ENCODE measurements around the gene SP100. TPM values are rescaled to one million over a fixed set of nuclear protein-coding genes. Genes with fewer than 3 reads are reported as not detected.

Gene SP100
- total and polyA plus RNA-seq, 8 donors = 24.6 to 66.8 (median 37.2) TPM

GRCh38 chr2:230444832-230445231 is 28.8 kb downstream of the SP100 start:
- Histone ChIP-seq H3K27me3 (no peaks in the 10 kb centered on the region), H3K27ac (no peak overlapping the region), H3K4me1 (peaks cover 0 to 10% (median 4%) of the 10 kb centered on the region in 3 donors), H3K9me3 (no peaks in the 10 kb centered on the region), H3K36me3 (peaks cover 0 to 39% (median 12%) of the 10 kb centered on the region in 3 donors), H3K4me3 (no peak overlapping the region)
- DNase-seq (no peak), ATAC-seq (no peak), FAIRE-seq (no peak)
- no peak for TF ChIP-seq CTCF (IDR thresholded peaks at IDR 0.05)
- intact Hi-C loops (cut with DNase I) = no loop called here
- 81 to 91% methylated on average over 2 of the region's 2 CpGs for whole genome bisulfite sequencing, 2 donors

- no peak for TF ChIP-seq CTCF (IDR thresholded peaks at IDR 0.05)
- no peak overlapping the region for H3K4me3 ChIP-seq
- peaks cover 0 to 4% (median 0%) of the 10 kb centered on the region in 3 donors for H3K4me1 ChIP-seq
- no peaks in the 10 kb centered on the region for H3K9me3 ChIP-seq
- FAIRE-seq = no peak
- H3K27me3 ChIP-seq = no peaks in the 10 kb centered on the region
- ATAC-seq = no peak
- peaks cover 0 to 42% (median 12%) of the 10 kb centered on the region in 3 donors for H3K36me3 ChIP-seq
- WGBS, 2 donors = 84 to 92% methylated on average over 7 of the region's 7 CpGs
- intact Hi-C loops (cut with DNase I) = no loop called here
- no peak overlapping the region for H3K27ac ChIP-seq
- no peak for DNase-seq
Measured at GRCh38 chr2:230447036-230447435, 31.0 kb downstream of the SP100 start.

GRCh38 chr2:230447455-230448451 is 31.8 kb downstream of the SP100 start:
- TF ChIP-seq CTCF (IDR thresholded peaks at IDR 0.05) = no peak
- H3K4me3 ChIP-seq = no peak overlapping the region
- FAIRE-seq (no peak), DNase-seq (no peak), ATAC-seq (peak in 1 of 4 donors; percentile 44)
- H3K9me3 ChIP-seq = no peaks in the 10 kb centered on the region
- intact Hi-C loops (cut with DNase I) = no loop called here
- H3K4me1 ChIP-seq = no peaks in the 10 kb centered on the region
- H3K27ac ChIP-seq = no peak overlapping the region
- 86 to 88% methylated on average over 8 of the region's 8 CpGs for WGBS, 2 donors
- peaks cover 0 to 42% (median 12%) of the 10 kb centered on the region in 3 donors for H3K36me3 ChIP-seq
- H3K27me3 ChIP-seq = no peaks in the 10 kb centered on the region

GRCh38 chr2:230449901-230450467 is 34.0 kb downstream of the SP100 start:
- no peak for ATAC-seq
- H3K9me3 ChIP-seq = no peaks in the 10 kb centered on the region
- WGBS, 2 donors = 92 to 93% methylated on average over 6 of the region's 6 CpGs
- H3K27me3 ChIP-seq = no peaks in the 10 kb centered on the region
- H3K4me3 ChIP-seq = no peak overlapping the region
- peaks cover 0 to 24% (median 5%) of the 10 kb centered on the region in 3 donors for H3K36me3 ChIP-seq
- intact Hi-C loops (cut with DNase I) = no loop called here
- no peaks in the 10 kb centered on the region for H3K4me1 ChIP-seq
- no peak for DNase-seq
- no peak for TF ChIP-seq CTCF (IDR thresholded peaks at IDR 0.05)
- FAIRE-seq = no peak
- H3K27ac ChIP-seq = no peak overlapping the region
